GM19468 (cell line): ENCODE measurements around the gene CCDC7.
"Not testable (repeated sequence)": the region's sequence is repeated elsewhere in the genome, so short reads cannot be mapped to it uniquely, and the experiment has no call there.

Source experiments
- ATAC-seq: cut with Tn5 transposase; IDR thresholded peaks from one replicate; pipeline ENCODE4 v1.9.1; 2021; ENCODE audit warnings: mild to moderate bottlenecking, moderate library complexity, moderate number of reproducible peaks; ENCODE audit not compliant: unreplicated experiment; ENCODE audit errors: extremely low read depth

The CCDC7 gene

DNA sequence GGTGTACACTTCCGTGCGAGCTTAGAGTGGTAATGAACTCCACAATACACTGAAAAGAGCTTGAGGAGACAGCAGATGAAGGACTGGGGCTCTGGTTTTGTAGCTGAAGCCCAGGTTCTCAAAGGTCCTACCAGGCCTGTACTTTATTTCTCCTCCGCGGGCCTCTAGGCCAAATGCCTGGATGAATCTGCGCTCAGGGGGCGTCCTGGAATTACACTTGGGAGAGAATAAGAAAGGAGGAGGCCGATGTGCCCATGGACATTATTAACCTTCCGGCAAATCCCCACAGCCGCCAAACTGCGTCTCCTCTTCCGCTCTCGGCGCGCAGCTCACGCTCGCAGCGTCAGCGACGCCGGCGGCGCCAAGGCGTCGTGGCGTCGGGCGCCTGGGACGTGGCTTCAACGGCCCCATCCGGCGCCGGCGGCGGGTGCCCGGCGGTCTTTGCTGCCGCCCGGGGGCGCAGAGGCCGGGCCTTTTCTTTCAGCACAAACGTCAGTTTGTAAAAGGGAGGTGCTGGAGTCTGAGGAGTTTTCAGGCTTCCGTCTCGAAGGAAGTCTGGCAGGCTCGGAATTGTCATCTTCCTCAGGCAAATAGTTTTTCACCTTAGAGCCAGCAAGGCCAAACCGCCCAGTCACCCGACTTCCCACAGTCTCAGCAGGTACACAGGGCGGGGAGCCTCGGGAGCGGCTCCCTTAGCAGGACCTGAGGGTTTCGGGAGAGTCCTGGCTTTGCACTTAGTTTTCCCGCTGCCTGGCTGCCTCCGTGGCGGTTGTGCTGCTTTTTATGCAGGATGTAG, at the start of gene CCDC7:
TSS of gene CCDC7 (plus strand) at position 401 of the 796 bp plus-strand sequence. CDS start 5,503 bp downstream, outside the sequence.
- peak; percentile 93 for ATAC-seq

DNA sequence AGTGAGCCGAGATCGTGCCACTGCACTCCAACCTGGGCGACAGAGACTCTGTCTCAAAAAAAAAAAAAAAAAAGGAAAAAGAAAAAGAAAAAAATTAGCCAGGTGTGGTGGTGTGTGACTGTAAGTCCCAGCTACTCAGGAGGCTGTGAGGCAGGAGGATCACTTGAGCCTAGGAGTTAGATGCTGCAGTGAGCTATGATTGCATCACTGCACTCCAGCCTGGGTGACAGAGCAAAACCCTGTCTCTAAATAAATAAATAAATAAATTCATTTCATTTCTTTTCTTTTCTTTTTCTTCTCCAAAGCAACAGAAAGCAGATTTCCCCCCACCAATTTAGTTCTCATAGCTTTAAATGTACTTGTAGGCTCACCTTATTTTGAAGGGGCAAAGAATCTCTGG, 48.8 kb upstream of the CCDC7 start:
- ATAC-seq: not testable (repeated sequence)

DNA sequence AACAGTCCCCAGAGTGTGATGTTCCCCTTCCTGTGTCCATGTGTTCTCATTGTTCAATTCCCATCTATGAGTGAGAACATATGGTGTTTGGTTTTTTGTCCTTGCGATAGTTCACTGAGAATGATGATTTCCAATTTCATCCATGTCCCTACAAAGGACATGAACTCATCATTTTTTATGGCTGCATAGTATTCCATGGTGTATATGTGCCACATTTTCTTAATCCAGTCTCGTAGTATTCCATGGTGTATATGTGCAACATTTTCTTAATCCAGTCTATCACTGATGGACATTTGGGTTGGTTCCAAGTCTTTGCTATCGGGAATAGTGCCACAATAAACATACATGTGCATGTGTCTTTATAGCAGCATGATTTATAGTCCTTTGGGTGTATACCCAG, 46.2 kb upstream of the CCDC7 start:
- ATAC-seq: not testable (repeated sequence)

DNA sequence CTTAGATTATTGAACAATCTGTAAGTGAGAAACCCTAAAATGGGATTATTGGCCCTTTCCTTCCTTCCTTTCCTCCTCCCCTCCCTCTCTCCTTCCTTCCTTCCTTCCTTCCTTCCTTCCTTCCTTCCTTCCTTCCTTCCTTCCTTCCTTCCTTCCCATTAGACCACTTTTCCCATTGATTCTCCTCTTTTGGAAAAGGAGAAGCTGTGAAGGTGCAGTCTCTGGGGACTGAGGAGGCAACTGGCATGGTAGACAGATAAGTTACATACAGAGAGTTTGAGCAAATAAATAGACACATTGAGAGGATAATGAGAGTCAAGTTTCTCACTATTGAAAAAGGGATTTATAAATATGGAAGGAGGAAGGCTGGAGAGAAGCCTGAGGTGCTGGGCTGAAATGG, 45.0 kb upstream of the CCDC7 start:
- ATAC-seq: no peak

DNA sequence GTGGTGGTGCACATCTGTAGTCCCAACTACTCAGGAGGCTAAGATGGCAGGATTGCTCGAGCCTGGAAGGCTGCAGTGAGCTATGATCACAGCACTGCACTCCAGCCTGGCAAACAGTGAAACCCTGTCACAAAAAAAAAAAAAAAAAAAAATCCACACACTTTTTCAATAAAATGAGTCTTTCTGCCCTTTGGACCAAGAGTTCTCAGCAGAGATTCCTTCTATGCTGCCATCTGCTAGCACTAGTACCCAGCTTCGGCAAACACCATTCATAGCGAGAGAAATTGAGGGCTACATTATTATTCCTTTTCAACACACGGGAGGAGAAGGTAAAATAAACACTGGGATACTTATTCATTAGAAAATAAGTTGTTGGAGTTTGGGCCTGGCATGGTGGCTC, 43.4 kb upstream of the CCDC7 start:
- no peak for ATAC-seq

DNA sequence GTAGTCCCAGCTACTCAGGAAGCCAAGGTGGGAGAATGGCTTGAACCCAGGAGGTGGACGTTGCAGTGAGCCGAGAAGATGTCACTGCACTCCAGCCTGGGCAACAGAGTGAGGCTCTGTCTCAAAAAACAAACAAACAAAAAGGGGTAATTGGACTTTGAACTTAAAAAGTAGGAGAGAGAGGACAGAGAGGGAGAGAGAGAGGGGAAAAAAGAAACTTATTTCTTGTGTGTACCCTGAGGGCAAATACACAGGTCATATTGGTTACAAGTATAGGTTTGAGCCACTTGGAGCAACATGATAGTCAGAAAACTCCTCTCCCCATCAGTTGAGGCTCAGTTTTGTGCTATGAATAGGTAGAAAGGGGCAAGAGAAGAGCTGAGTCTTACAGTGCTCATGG, 42.8 kb upstream of the CCDC7 start:
- ATAC-seq: no peak

DNA sequence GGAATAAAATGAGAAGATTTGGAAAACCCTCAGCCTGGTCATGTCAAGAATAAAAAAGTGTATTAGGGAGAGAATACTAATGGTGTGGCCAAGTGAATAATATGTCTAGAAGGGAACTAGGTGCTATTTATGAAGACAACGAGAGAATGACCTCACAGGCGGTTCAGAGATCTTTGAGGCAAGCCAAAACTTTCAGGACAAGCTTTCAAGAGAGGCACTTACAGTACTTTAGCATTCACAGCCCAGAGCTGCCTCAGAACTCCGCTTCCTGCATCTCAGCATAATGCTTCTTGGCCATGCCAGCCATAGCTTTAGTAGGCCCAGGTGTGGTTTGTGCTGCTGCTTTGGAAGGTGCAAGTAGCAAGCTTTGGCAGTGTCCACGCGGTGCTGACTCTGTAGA, 37.2 kb upstream of the CCDC7 start:
- ATAC-seq: no peak

DNA sequence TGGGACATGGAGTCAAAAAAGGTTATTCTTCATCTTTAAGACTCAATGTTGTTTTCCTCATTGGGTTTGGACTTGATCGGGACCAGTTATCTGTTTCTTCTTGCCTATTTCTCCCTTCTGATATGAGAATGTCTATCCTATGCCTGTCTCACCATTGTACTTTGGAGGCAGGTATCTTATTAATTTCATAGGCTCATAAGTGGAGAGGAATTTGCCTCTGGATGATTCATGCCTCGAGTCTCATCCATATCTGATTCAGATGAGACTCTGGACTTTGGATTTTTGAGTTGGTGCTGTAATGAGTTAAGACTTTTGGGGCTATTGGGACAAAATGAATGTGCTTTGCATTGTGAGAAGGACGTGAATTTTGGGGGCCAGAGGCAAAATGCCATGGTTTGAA, 36.2 kb upstream of the CCDC7 start:
- ATAC-seq: no peak

DNA sequence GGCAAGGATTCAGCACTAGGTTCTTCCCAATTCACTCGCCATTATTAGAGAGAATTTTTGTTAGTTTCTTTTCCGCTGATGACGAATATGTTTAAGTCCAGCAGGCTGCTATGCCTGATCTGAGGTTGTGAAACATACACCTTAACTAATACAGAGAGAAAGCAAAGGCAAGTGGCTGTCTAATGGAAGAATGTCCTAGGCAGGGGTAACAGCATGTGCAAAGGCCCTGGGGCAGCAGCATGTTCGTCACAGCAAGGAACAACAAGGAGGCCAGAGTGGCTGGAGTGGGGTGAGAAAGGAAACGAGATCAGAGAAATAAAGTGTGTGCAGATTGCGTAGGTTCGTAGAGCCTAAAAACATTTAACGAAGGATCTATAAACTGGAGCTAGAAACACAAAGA, 35.4 kb upstream of the CCDC7 start:
- ATAC-seq: no peak

DNA sequence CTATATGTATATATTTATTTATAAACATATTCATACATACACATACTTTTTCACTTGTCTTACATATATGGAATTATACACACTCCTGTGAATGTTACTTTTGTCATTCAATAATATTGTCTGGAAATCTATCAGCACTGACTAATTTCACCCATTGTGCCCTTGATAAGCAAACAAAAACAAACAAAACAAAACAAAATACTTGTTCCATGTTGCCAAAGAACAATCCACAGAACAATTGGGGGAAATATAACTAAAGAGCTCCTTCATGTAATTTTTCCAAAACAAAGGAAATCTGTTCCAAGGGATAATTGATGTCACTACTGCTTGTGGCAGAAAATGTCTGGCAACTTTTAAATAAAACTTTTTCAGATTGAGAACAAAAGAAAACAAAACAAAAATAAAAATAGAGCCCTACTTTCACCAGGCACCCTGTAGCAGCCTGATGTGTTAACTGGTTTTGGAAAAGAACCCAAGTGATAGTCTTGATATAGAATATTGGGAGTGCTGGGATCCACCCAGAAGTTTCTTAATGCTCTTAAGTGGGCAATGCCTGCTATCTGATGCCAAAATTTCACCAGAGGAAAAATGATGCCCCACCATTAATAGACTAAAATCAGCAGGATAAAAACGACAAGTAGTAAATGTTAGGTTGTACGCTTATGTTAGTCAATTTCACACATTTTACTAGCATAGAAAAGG, 34.0 kb upstream of the CCDC7 start:
- no peak for ATAC-seq

DNA sequence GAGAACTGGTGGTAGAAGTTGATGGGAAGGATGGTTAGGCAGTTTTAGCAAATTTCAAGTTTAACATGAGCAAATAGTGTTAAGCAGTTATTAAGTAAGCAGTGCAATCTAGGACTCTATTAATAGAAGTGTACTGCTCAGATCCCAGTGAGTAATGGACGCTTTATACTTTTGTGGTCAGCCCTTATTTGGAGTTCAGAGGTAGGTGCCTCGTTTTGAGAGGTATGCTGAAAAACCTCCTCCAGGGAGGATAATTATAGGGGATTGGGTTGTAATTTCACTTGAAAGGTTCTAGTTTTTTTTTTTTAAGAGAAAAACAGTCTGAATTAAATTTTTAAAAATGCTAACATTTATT, 33.5 kb upstream of the CCDC7 start:
- ATAC-seq: no peak

DNA sequence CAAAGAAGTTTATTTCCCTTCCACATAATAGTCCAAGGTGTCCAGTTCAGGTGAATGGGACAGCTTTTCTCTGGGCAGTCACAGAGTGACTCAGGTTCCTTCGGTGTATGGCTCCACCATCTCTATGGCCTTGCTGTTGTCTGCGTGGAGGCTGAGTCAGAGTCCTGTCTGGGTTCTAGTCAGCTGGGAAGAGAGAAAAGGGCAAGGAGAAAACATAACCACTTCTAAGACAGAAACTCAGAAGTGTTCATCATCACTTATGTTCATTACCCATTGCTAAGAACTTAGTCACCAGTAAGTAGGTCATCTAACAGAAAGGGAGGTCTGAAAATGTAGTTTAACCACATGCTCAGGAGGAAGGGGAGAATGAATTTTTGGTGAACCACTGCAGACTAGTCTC, 32.4 kb upstream of the CCDC7 start:
- no peak for ATAC-seq

DNA sequence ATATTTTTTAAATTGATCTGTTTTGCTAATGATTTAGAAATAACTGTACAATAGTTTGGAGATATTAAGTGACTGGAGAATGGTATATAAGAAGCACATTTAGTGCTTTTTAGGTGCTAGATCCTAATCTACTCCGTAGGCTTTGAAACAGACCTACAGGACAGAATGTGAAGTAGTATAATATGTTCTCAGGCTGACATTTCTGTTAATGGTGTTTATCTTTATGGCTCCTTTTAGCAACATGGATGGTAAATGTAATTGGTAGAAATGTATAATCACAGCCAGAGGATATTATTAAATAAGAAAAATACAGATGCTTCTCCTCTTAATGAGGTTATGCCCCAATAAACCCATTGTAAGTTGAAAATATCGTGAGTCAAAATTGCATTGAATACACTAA, 30.6 kb upstream of the CCDC7 start:
- ATAC-seq: no peak

DNA sequence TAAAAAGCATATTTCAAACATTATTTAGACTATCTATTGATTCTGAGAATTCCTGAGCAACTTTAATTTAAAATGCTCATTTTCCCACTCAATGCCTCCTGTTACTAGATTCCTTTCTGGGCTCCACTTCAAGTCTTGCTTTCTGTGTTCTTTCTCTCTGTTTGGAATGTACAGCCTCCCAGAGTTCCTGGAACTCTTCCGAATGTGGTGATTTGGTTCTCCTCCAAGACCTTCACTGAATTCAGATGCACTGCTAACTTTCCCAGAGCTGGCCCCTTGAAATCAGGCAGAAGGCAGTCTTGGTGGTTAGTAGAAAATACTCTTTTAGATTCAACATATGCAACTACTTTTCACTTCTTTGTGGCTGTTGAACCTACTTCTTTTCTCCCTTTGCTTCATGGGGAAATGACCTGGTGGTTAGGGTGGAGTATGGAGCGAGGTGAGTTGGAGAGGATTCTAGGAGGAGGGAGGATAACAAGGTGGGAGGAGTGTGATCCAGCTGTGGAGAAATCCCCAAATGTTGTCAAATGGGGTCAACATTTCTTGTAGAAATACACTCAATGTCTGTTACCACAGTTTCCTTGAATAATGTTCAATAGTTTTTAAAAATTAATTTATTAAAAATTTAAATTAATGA, 27.9 kb upstream of the CCDC7 start:
- ATAC-seq: no peak

DNA sequence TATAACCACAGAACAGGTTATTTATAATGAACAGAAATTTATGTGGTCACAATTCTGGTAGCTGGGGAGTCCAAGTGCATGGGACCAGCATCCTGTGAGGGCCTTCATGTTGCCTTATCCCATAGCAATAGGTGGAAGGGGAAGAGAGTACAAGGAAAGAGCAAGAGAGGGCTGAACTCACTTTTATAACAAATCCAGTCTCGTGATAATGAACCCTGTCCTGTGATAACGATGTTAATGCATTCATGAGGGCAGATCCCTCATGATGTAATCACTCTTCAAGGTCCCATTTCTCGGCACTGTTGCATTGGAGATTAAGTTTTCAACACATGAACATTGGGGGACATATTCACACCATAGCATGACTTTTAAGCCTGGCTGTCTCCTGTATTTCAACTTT, 27.4 kb upstream of the CCDC7 start:
- ATAC-seq: no peak

DNA sequence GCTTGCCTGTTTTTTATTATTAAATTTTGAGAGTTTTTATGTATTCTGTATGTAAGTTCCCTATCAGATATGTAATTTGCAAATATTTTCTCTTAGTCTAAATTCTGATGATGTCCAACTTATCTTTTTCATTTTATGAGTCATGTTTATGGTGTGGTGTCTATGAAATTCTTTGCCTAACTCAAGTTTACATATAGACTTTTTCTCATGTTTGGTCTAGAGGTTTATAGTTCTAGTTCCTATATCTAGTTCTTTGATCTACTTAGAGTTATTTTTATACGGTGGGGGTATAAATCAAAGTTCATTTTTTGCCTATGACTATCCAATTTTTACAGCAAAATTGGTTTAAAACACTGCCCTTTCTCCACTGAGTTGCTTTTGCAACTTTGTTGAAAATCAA, 26.3 kb upstream of the CCDC7 start:
- ATAC-seq: no peak

DNA sequence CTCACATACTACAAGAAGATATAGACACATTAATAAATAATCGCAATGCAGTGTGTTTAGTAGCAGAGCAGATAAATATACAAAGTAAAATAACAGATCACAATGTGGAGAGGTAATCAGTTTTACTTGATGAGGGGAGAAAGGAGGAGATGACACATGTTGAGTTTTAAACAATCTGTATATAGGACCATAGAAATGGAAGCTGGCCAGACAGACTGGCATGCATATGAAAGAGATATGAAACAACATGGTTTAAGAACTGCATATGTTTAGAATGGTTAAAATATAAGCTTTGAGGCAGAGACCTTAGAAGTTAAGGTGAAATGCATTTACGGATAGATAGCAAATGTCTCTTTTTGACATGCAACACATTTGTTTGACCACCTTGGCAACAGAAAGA, 19.8 kb upstream of the CCDC7 start:
- ATAC-seq: no peak

DNA sequence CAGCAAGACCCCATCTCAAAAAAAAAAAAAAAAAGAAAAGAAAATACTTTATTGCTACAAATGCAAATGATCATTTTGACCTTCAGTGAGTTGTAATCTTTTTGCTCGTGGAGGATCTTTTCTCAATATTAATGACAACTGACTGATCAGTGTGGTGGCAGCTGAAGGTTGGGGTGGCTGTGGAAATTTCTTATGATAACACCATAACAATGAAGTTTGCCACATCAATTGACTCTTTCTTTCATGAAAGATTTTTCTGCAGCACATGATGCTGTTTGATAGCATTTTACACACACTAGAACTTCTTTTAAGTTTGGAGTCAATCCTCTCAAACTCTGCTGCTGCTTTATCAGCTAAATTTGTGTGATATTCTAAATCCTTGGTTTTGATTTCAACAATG, 12.4 kb upstream of the CCDC7 start:
- ATAC-seq: no peak

DNA sequence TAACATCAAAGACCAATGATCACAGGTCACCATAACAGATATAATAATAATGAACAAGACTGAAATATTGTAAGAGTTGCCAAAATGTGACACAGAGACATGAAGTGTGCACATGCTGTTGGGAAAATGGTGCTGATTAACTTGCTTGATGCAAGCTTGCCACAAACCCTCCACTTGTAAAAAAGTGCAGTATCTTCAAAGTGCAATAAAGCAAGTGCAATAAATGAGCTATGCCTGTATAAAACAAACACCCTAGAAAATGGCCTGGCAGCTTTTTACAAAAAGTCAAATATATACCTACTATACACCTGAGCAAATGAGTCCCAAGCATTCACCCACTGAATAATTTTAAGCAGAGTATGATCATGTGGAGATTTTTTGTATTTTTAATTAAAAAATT, 9.7 kb upstream of the CCDC7 start:
- no peak for ATAC-seq

DNA sequence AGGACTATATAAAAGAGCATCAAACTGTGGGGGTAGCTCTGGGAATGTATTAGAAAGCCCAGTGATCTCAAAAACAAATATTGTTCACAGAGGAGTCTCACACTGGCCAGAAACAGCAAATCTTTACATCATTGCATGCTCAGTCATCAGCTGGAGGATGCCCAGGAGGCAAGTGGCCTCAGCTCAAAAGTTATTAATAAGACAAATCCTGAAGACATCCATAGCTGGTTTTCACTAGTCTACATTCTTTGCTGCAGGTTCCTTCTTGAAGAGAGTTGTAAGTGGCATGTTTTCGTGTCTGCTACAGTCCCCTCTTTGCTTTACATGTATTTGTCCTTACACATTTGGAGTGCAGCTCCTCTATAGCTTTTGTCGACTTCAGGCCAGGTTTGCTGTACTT, 8.6 kb upstream of the CCDC7 start:
- ATAC-seq: no peak

DNA sequence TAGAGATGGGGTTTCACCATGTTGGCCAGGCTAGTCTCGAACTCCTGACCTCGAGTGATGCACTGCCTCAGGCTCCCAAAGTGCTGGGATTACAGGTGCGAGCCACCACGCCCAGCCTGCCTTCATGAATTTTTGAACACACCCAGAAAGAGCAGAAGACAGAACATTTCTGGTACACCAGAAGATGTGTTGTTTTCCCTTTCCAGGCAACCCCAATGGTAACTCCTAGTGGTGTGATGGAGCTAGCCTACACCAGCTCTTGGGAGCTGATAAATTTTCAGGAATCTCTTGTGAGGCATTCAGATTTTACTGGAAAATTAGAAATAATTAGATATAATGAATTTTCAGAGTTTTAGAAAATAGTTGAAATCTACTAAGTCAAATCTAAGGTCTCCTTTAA, 904 bp upstream of the CCDC7 start:
- no peak for ATAC-seq
